IPS DF 6.9 (cell line): ENCODE measurements around the gene IGF1.
"Not testable (repeated sequence)": the region's sequence is repeated elsewhere in the genome, so short reads cannot be mapped to it uniquely, and the experiment has no call there.

ENCODE experiments used
- DNase-seq: peaks from one replicate; pipeline ENCODE4 v3.0.0-alpha.2; 2013; ENCODE audit warnings: low read depth, low spot score
- H3K27ac ChIP-seq: one replicate; pipeline ENCODE4 v1.5.1; 2013; ENCODE audit warnings: low read length, control low read depth
- H3K27me3 ChIP-seq: 2 replicates; pipeline ENCODE4 v1.6.1; 2013; ENCODE audit warnings: mild to moderate bottlenecking, low read length; ENCODE audit not compliant: control insufficient read depth, insufficient read depth
- H3K36me3 ChIP-seq: 2 replicates; pipeline ENCODE4 v1.6.1; 2013; ENCODE audit warnings: low read length; ENCODE audit not compliant: control insufficient read depth, insufficient read depth
- H3K4me1 ChIP-seq: 2 replicates; pipeline ENCODE4 v1.6.1; 2013; ENCODE audit warnings: low read length; ENCODE audit not compliant: control insufficient read depth, insufficient read depth
- H3K4me3 ChIP-seq: 2 replicates; pipeline ENCODE4 v1.5.1; 2013; ENCODE audit warnings: mild to moderate bottlenecking, low read length
- H3K9me3 ChIP-seq: 2 replicates; pipeline ENCODE4 v1.6.1; 2013; ENCODE audit warnings: low read length, inconsistent platforms; ENCODE audit not compliant: control insufficient read depth, insufficient read depth
- WGBS: extraction: QIAGEN DNeasy Blood & Tissue Kit; methylation state at CpG from one replicate; pipeline ENCODE4 v1.1.7; 2013; ENCODE audit warnings: mixed read lengths, missing lambda C conversion rate; ENCODE audit not compliant: insufficient read length, insufficient coverage; 5-methylcytosine and 5-hydroxymethylcytosine counted together

Gene IGF1

DNA sequence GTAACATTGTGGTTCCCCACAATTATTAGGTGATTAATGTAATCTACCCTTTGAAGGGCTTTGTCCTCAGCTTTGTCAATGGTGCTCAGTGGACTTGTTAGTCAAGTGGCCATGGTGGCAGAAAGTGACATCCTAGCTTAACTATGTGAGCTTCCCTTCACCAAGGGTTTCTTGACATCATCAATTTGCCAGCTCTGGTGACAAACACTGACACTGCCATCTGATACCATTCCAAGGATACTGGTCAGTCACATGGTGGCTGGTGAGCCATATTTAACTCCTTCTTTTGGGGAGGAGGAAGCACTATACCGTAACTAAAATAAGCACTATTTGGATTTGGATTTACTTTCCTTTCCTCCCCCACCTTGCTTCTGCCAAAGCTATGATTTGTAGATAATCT lies 115.7 kb downstream of the IGF1 start:
- DNase-seq = no peak
- Histone ChIP-seq H3K4me1 (no peaks in the 10 kb centered on the region), H3K27ac (no peak overlapping the region), H3K27me3 (0 out of 2 replicates have a peak, but pooled peaks cover 1% of the 10 kb centered on the region), H3K36me3 (no peaks in the 10 kb centered on the region), H3K4me3 (no peak overlapping the region), H3K9me3 (no peaks in the 10 kb centered on the region; the same call in 1 of the 2 replicates)
- no CpG with 5 or more reads among the region's 1 CpG for WGBS

DNA sequence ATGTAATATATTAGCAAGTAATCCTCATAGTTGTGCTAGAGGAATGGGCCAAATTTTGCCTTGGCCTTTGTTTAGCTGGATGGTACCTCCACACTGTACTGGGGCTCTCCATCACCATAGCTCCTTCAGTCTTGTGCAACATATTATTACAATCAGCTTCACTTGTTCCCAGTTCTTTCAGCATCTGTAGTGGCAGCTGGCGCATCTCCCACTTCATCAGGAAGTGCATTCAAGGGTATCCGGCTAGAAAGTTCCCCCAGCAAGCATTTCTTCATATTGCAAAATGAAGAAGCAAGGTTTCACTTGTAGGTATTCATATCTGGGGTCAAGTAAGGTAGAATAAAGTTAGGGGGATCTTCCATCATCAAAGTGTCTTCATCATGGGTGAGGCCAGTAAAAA lies 123.7 kb downstream of the IGF1 start:
- WGBS = no CpG with 5 or more reads among the region's 2 CpGs
- Histone ChIP-seq H3K36me3 (no peaks in the 10 kb centered on the region), H3K27me3 (no peaks in the 10 kb centered on the region), H3K4me3 (no peak overlapping the region), H3K4me1 (no peaks in the 10 kb centered on the region), H3K9me3 (no peaks in the 10 kb centered on the region; the same call in 1 of the 2 replicates), H3K27ac (no peak overlapping the region)
- DNase-seq = no peak

DNA sequence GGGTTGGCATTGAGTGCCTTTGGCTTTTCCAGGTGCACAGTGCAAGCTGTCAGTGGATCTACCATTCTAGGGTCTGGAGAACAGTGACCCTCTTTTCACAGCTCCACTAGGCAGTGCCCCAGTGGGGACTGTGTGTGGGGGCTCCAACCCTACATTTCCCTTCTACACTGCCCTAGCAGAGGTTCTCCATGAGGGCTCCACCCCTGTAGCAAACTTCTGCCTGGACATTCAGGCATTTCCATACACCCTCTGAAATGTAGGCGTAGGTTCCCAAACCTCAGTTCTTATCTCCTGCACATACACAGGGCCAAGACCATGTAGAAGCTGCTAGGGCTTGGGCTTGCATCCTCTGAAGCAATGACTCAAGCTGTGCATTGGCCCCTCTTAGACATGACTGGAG lies 126.1 kb downstream of the IGF1 start:
- not testable (repeated sequence) for DNase-seq, H3K27me3 ChIP-seq, H3K9me3 ChIP-seq, H3K36me3 ChIP-seq, H3K27ac ChIP-seq, H3K4me3 ChIP-seq, H3K4me1 ChIP-seq
- no CpG with 5 or more reads among the region's 1 CpG for WGBS

- WGBS = no CpG with 5 or more reads among the region's 4 CpGs
- Histone ChIP-seq H3K4me3 (no peak overlapping the region), H3K4me1 (no peaks in the 10 kb centered on the region), H3K27me3 (no peaks in the 10 kb centered on the region), H3K27ac (no peak overlapping the region), H3K36me3 (no peaks in the 10 kb centered on the region), H3K9me3 (no peaks in the 10 kb centered on the region; the same call in 1 of the 2 replicates)
- DNase-seq = no peak
Observed at GRCh38 chr12:102351322-102351721, 129.0 kb downstream of the IGF1 start.

- no peak for DNase-seq
- Histone ChIP-seq H3K27ac (no peak overlapping the region), H3K9me3 (no peaks in the 10 kb centered on the region; the same call in 1 of the 2 replicates), H3K4me3 (no peak overlapping the region), H3K4me1 (no peaks in the 10 kb centered on the region), H3K36me3 (no peaks in the 10 kb centered on the region), H3K27me3 (no peaks in the 10 kb centered on the region)
- no CpG with 5 or more reads among the region's 1 CpG for WGBS
Observed at GRCh38 chr12:102350070-102350469, 130.3 kb downstream of the IGF1 start.

DNA sequence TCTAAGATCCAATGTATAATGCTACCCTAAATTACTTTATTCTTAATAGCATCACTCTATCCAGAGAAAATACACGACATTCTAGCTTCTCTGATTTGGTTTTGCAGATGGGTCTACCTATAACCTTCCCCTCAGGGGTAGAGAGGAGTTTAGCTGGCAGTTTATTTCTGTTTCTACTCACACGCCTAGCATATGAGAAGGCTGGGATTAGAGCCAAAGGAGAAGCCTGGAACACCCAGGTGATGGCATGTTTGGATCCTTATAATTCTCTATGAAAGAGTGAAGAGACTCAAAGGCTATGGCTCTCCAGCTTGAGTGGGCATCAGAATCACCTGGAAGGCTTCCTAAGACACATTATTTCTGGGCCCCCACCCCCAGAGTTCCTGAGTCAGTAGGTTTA lies 131.3 kb downstream of the IGF1 start:
- Histone ChIP-seq H3K4me1 (no peaks in the 10 kb centered on the region), H3K27me3 (no peaks in the 10 kb centered on the region), H3K36me3 (no peaks in the 10 kb centered on the region), H3K9me3 (no peaks in the 10 kb centered on the region; the same call in 1 of the 2 replicates), H3K27ac (no peak overlapping the region), H3K4me3 (no peak overlapping the region)
- no peak for DNase-seq
- no CpG with 5 or more reads among the region's 2 CpGs for WGBS

DNA sequence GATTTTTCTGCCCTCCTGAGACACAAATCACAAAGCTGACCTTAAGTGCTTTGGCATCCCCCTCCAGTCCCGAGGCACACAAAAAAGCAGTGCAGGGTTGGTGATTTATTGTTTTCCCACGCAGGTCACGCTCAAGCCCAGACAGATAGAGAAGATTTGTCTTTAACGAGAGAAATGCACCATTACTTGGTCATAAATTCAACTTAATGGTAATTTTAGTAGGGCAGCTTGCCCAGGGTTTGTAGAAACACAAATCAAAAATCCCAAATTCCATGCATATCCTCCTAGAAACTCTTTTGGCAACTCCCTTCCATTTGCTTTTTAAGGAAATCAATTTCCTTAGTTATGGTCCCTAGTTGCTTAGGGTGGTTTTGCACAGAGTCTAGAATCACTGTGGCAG lies 132.6 kb downstream of the IGF1 start:
- Histone ChIP-seq H3K36me3 (no peaks in the 10 kb centered on the region), H3K9me3 (no peaks in the 10 kb centered on the region), H3K4me3 (no peak overlapping the region), H3K27me3 (no peaks in the 10 kb centered on the region), H3K27ac (no peak overlapping the region), H3K4me1 (no peaks in the 10 kb centered on the region)
- DNase-seq = no peak
- no CpG with 5 or more reads among the region's 4 CpGs for WGBS
